ENCODE measurements around the gene TSPO2. TPM values are rescaled to one million over a fixed set of nuclear protein-coding genes. Genes with fewer than 3 reads are reported as not detected.

TSPO2 gene
- total and polyA plus RNA-seq, 2 of the 8 experiments (the other 6 are each of a cell fraction or from before 2014, with no cell fraction given), result not detected

DNA sequence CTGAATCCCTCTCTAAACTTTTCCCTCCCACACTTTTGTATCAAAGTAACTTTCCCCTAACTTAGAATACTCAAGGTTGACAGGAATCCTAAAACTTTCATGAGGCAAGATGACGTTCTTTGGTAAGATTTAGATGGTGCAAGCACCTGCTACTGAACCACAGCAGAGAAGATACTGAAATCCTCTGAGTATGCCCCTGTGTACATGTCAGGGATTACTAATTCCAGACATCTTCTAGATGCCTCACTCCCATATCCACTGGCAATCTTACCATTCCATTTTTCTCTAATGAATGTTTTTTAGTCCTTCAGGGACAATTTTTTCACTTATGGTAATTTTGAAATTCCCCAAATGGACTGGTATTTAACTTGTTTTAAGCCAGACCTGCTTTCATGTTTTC is 19.8 kb downstream of the TSPO2 start:
- Histone ChIP-seq H3K23ac (ENCODE audit: insufficient read length) (no peak overlapping the region), H2BK20ac (ENCODE audit: low read length) (no peak overlapping the region), H3K27me3 (replicated peaks in 1 of 4; ENCODE audit: control insufficient read depth in 3 of 4, extremely low read depth in 1 of 4, insufficient read depth in 3 of 4, low read length in 3 of 4) (no peaks in the 10 kb centered on the region), H4K91ac (replicated peaks; ENCODE audit: insufficient read length, low read length) (no peak overlapping the region), H3K9ac (replicated peaks in 1 of 4; ENCODE audit: extremely low read depth in 1 of 4, low read depth in 3 of 4, low read length in 3 of 4) (no peak overlapping the region), H3K27ac (ENCODE audit: low read depth, low read length) (no peak overlapping the region), H3K9me3 (ENCODE audit: insufficient read depth in 2 of 2, low read depth in 1 of 2, low read length in 1 of 2) (no peaks in the 10 kb centered on the region), H3K4me3 (ENCODE audit: extremely low read depth in 1 of 4, insufficient read depth in 2 of 4, low read depth in 3 of 4, low read length in 4 of 4) (no peak overlapping the region), H2AFZ (ENCODE audit: low read length) (no peak overlapping the region), H3K14ac (ENCODE audit: insufficient read length) (no peak overlapping the region), H2BK5ac (ENCODE audit: low read depth, low read length) (no peak overlapping the region), H2BK12ac (ENCODE audit: low read depth, low read length) (no peak overlapping the region), H3K79me2 (ENCODE audit: control insufficient read depth in 1 of 2, insufficient read depth in 2 of 2, low read length in 2 of 2) (no peaks in the 10 kb centered on the region), H3K36me3 (ENCODE audit: control insufficient read depth in 2 of 4, insufficient read depth in 4 of 4, low read length in 3 of 4) (peaks cover 4 to 34% (median 18%) of the 10 kb centered on the region in 4 experiments; a peak in 7 of 8 replicates), H2BK120ac (replicated peaks; ENCODE audit: low read depth, low read length) (no peak overlapping the region), H2BK15ac (ENCODE audit: low read length) (no peak overlapping the region), H3K4me2 (ENCODE audit: insufficient read depth in 1 of 2, low read depth in 2 of 2, low read length in 2 of 2) (no peak overlapping the region), H3K4me1 (replicated peaks in 1 of 4; ENCODE audit: control insufficient read depth in 3 of 4, insufficient read depth in 4 of 4, low read length in 3 of 4) (no peaks in the 10 kb centered on the region; a peak in 1 of 7 replicates), H3K56ac (replicated peaks; ENCODE audit: insufficient read length, low read depth, low read length) (no peak overlapping the region), H3K23me2 (ENCODE audit: low read depth, low read length) (no peaks in the 10 kb centered on the region), H3K79me1 (ENCODE audit: low read depth, low read length) (no peaks in the 10 kb centered on the region), H4K8ac (ENCODE audit: extremely low read depth, insufficient read depth, low read length) (no peak overlapping the region), H2AK5ac (ENCODE audit: low read depth, low read length) (no peak overlapping the region), H3K18ac (ENCODE audit: extremely low read depth, low read length) (no peak overlapping the region), H4K20me1 (replicated peaks in 1 of 2; ENCODE audit: control insufficient read depth in 1 of 2, insufficient read depth in 2 of 2, low read length in 2 of 2) (no peaks in the 10 kb centered on the region), H4K5ac (ENCODE audit: insufficient read length, low read depth, low read length) (no peak overlapping the region), H3K4ac (replicated peaks; ENCODE audit: insufficient read length, low read depth, low read length) (no peak overlapping the region)
- DNase-seq (ENCODE audit: low read depth in 1 of 2, low spot score in 2 of 2) (no peak), FAIRE-seq (no peak)
- POLR2A ChIA-PET (ENCODE audit: partially characterized antibody), result interaction anchor here (1.4 to 2.1 kb wide), 2 partner anchors 9 to 10 kb away, joined by 4 to 8 read pairs; partner anchors contain the start of genes NFYA and OARD1
- CTCF ChIA-PET (ENCODE audit: partially characterized antibody), result interaction anchor here (1.5 to 2.0 kb wide), 2 partner anchors 22 to 145 kb away, joined by 3 to 11 read pairs; partner anchors contain the start of gene UNC5CL
- TF ChIP-seq SIX5 (IDR thresholded peaks at IDR 0.05; ENCODE audit: low read depth, low read length), result no peak
- no peak for TF ChIP-seq TAF1 (IDR thresholded peaks at IDR 0.05; ENCODE audit: low read depth, low read length)
- TF ChIP-seq, protein P1, sequence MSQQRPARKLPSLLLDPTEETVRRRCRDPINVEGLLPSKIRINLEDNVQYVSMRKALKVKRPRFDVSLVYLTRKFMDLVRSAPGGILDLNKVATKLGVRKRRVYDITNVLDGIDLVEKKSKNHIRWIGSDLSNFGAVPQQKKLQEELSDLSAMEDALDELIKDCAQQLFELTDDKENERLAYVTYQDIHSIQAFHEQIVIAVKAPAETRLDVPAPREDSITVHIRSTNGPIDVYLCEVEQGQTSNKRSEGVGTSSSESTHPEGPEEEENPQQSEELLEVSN (IDR thresholded peaks at IDR 0.05), result no peak
- no peak for TF ChIP-seq TEAD4 (IDR thresholded peaks at IDR 0.05; ENCODE audit: low read depth, low read length)
- no peak for TF ChIP-seq BCL11A (IDR thresholded peaks at IDR 0.05; ENCODE audit: low read depth in 2 of 2, low read length in 2 of 2)
- no peak for TF ChIP-seq KDM5A (IDR thresholded peaks at IDR 0.05; ENCODE audit: low read length)
- TF ChIP-seq SAP30 (IDR thresholded peaks at IDR 0.05; ENCODE audit: insufficient read depth, insufficient replicate concordance, low read length), result no peak
- TF ChIP-seq RBBP5 (IDR thresholded peaks at IDR 0.05; ENCODE audit: borderline replicate concordance, low read depth, low read length), result no peak
- TF ChIP-seq RAD21 (IDR thresholded peaks at IDR 0.05 in 1 of 2, conservative IDR thresholded peaks at IDR 0.05 in 1 of 2; ENCODE audit: low read depth in 2 of 2, low read length in 2 of 2), result no peak
- TF ChIP-seq HDAC6 (IDR thresholded peaks at IDR 0.05; ENCODE audit: low read depth, low read length), result no peak
- TF ChIP-seq GTF2F1 (IDR thresholded peaks at IDR 0.05; ENCODE audit: borderline replicate concordance, low read depth, low read length), result no peak
- TF ChIP-seq EP300 (IDR thresholded peaks at IDR 0.05; ENCODE audit: borderline replicate concordance in 1 of 2, low read depth in 2 of 2, low read length in 2 of 2), result no peak
- TF ChIP-seq EGR1 (IDR thresholded peaks at IDR 0.05; ENCODE audit: borderline replicate concordance, low read depth, low read length), result no peak
- 79% methylated on average over 1 of the region's 1 CpG; no CpG with 5 or more reads in 1 of the 2 experiments for WGBS, 2 experiments (ENCODE audit: extremely low coverage in 1 of 2, insufficient coverage in 1 of 2, insufficient read length in 1 of 2, insufficient replicate concordance in 2 of 2, low coverage in 1 of 2, low lambda C conversion rate in 2 of 2, missing lambda C conversion rate in 1 of 2)

Data from H1 (cell line).